Thoracic aorta (tissue), 2 donors: ENCODE data around the gene PTPN14. TPM values are rescaled to one million over a fixed set of nuclear protein-coding genes. Genes with fewer than 3 reads are reported as not detected.

Experiments used
- ATAC-seq: fragments of 150-250 bp; one replicate; pipeline ENCODE4 v1.8.0; 2017; ENCODE audit warnings: low read depth; ENCODE audit not compliant: insufficient number of reproducible peaks, low FRiP score
- DNase-seq: peaks from one replicate; pipeline ENCODE4 v3.0.0-alpha.2; 2020; ENCODE audit warnings: low spot score
- H3K27ac ChIP-seq, 2 donors: fragments of 200-600 bp; sonication (generic); 1 replicate in 1 of 2; 2 replicates in 1 of 2; pipeline ENCODE4 v1.5.1; 2016; ENCODE audit warnings: mild to moderate bottlenecking in 2 of 2, moderate library complexity in 2 of 2
- H3K27me3 ChIP-seq: fragments of 200-600 bp; sonication (generic); replicated peaks from 2 replicates; pipeline ENCODE4 v1.6.0; 2016; ENCODE audit warnings: mild to moderate bottlenecking; ENCODE audit not compliant: insufficient read depth
- H3K36me3 ChIP-seq: fragments of 200-600 bp; sonication (generic); one replicate; pipeline ENCODE4 v1.5.1; 2016
- H3K4me1 ChIP-seq, 2 donors: fragments of 200-600 bp; sonication (generic); 1 replicate in 1 of 2; 2 replicates in 1 of 2; pipeline versions ENCODE4 v1.5.1 to v1.6.0; 2016; ENCODE audit warnings: low read depth in 2 of 2, mild to moderate bottlenecking in 1 of 2; ENCODE audit not compliant: control insufficient read depth in 1 of 2
- H3K4me3 ChIP-seq: fragments of 200-600 bp; sonication (generic); 2 replicates; pipeline ENCODE4 v1.5.1; 2016; ENCODE audit warnings: mild to moderate bottlenecking
- H3K9me3 ChIP-seq: fragments of 200-600 bp; sonication (generic); 2 replicates; pipeline ENCODE4 v1.5.1; 2016
- CTCF ChIP-seq: fragments of 200-600 bp; sonication (generic); IDR thresholded peaks from one replicate; pipeline ENCODE4 v1.5.1; 2019; ENCODE audit warnings: antibody characterized with exemption
- total RNA-seq, 2 donors: library from RNA; depleted of rRNA; stranded (reverse); fragments of >200 nt; gene quantifications; one replicate each; pipeline versions ENCODE4 v1.1.0 to v1.2.3, GENCODE V29; 2016

The PTPN14 gene
- total RNA-seq, 2 donors from 2014 or later: 33.3 to 63.8 TPM

- Histone ChIP-seq H3K27ac (no peak overlapping the region), H3K4me1 (peaks cover 0 to 10% of the 10 kb centered on the region in 2 donors), H3K36me3 (no peaks in the 10 kb centered on the region), H3K9me3 (no peaks in the 10 kb centered on the region), H3K4me3 (no peak overlapping the region), H3K27me3 (no peaks in the 10 kb centered on the region)
- ATAC-seq (no peak), DNase-seq (no peak)
- no peak for TF ChIP-seq CTCF
Measured at GRCh38 chr1:214432245-214432644, 119.2 kb downstream of the PTPN14 start.

GRCh38 chr1:214429951-214430770 is 121.2 kb downstream of the PTPN14 start:
- no peak for TF ChIP-seq CTCF
- Histone ChIP-seq H3K27ac (no peak overlapping the region), H3K4me3 (no peak overlapping the region), H3K27me3 (no peaks in the 10 kb centered on the region), H3K4me1 (peaks cover 0 to 10% of the 10 kb centered on the region in 2 donors), H3K9me3 (no peaks in the 10 kb centered on the region), H3K36me3 (no peaks in the 10 kb centered on the region)
- ATAC-seq: no peak
- no peak for DNase-seq

GRCh38 chr1:214427871-214428277 is 123.5 kb downstream of the PTPN14 start:
- no peak for ATAC-seq
- H3K4me3 ChIP-seq: no peak overlapping the region
- H3K4me1 ChIP-seq: peaks cover 3 to 10% of the 10 kb centered on the region in 2 donors
- no peaks in the 10 kb centered on the region for H3K27me3 ChIP-seq
- H3K27ac ChIP-seq: no peak overlapping the region
- no peak for DNase-seq
- H3K9me3 ChIP-seq: no peaks in the 10 kb centered on the region
- no peak for TF ChIP-seq CTCF
- no peaks in the 10 kb centered on the region for H3K36me3 ChIP-seq

- Histone ChIP-seq H3K4me3 (no peak overlapping the region), H3K27me3 (no peaks in the 10 kb centered on the region), H3K36me3 (no peaks in the 10 kb centered on the region), H3K4me1 (peaks cover 9 to 15% of the 10 kb centered on the region in 2 donors), H3K27ac (no peak overlapping the region), H3K9me3 (no peaks in the 10 kb centered on the region)
- ATAC-seq: no peak
- no peak for TF ChIP-seq CTCF
- no peak for DNase-seq
Measured at GRCh38 chr1:214426426-214426812, 125.0 kb downstream of the PTPN14 start.

GRCh38 chr1:214425716-214426425 is 125.5 kb downstream of the PTPN14 start:
- no peak overlapping the region for H3K4me3 ChIP-seq
- no peak for DNase-seq
- no peaks in the 10 kb centered on the region for H3K9me3 ChIP-seq
- no peak for ATAC-seq
- H3K27me3 ChIP-seq: no peaks in the 10 kb centered on the region
- no peak overlapping the region for H3K27ac ChIP-seq
- no peaks in the 10 kb centered on the region for H3K36me3 ChIP-seq
- H3K4me1 ChIP-seq: peaks cover 9 to 15% of the 10 kb centered on the region in 2 donors
- TF ChIP-seq CTCF: no peak
